ENCODE results near the gene IL36B. TPM values are rescaled to one million over a fixed set of nuclear protein-coding genes. Genes with fewer than 3 reads are reported as not detected.

IL36B gene
- polyA plus RNA-seq, 1 experiment, result not detected

GRCh38 chr2:113088213-113088992, 35.7 kb upstream of the IL36B start:
- no peaks in the 10 kb centered on the region for H3K9me3 ChIP-seq (ENCODE audit: control insufficient read depth, insufficient read depth, low read length)
- no peak overlapping the region for H3K27ac ChIP-seq (ENCODE audit: low read depth, low read length)
- no peak for DNase-seq (ENCODE audit: low read depth, low spot score)
- peaks cover 9% of the 10 kb centered on the region for H3K27me3 ChIP-seq (ENCODE audit: control insufficient read depth, insufficient read depth, low read length)
- POLR2A ChIA-PET, result interaction anchor here (0.5 kb wide), 1 partner anchor 269 kb away, joined by 3 read pairs; no protein-coding TSS in a partner anchor
- no peak for TF ChIP-seq CTCF (IDR thresholded peaks at IDR 0.05; ENCODE audit: low read depth, low read length)
- CTCF ChIA-PET, result interaction anchor here (1.0 kb wide), 1 partner anchor 48 kb away, joined by 3 read pairs; no protein-coding TSS in a partner anchor
- H3K4me3 ChIP-seq (ENCODE audit: low read depth, low read length), result no peak overlapping the region

- H3K27me3 ChIP-seq (ENCODE audit: control insufficient read depth, insufficient read depth, low read length), result peaks cover 11% of the 10 kb centered on the region
- POLR2A ChIA-PET, result no interaction called here
- DNase-seq (ENCODE audit: low read depth, low spot score), result no peak
- no peak overlapping the region for H3K27ac ChIP-seq (ENCODE audit: low read depth, low read length)
- CTCF ChIA-PET, result interaction anchor here (0.7 kb wide), 1 partner anchor 304 kb away, joined by 3 read pairs; no protein-coding TSS in a partner anchor
- H3K9me3 ChIP-seq (ENCODE audit: control insufficient read depth, insufficient read depth, low read length), result no peaks in the 10 kb centered on the region
- no peak overlapping the region for H3K4me3 ChIP-seq (ENCODE audit: low read depth, low read length)
- no peak for TF ChIP-seq CTCF (IDR thresholded peaks at IDR 0.05; ENCODE audit: low read depth, low read length)
These were observed 32.9 kb upstream of the IL36B start for GRCh38 chr2:113085542-113085941.

GRCh38 chr2:113084249-113085000, 31.8 kb upstream of the IL36B start:
- no peak for DNase-seq (ENCODE audit: low read depth, low spot score)
- CTCF ChIA-PET, result interaction anchor here (1.7 kb wide), 1 partner anchor 54 kb away, joined by 5 read pairs; no protein-coding TSS in a partner anchor
- Histone ChIP-seq H3K9me3 (ENCODE audit: control insufficient read depth, insufficient read depth, low read length) (no peaks in the 10 kb centered on the region), H3K27ac (ENCODE audit: low read depth, low read length) (no peak overlapping the region), H3K27me3 (ENCODE audit: control insufficient read depth, insufficient read depth, low read length) (peaks cover 11% of the 10 kb centered on the region), H3K4me3 (ENCODE audit: low read depth, low read length) (no peak overlapping the region)
- TF ChIP-seq CTCF (IDR thresholded peaks at IDR 0.05; ENCODE audit: low read depth, low read length), result peak; percentile 37
- POLR2A ChIA-PET, result no interaction called here

GRCh38 chr2:113083296-113083695, 30.6 kb upstream of the IL36B start:
- H3K27me3 ChIP-seq (ENCODE audit: control insufficient read depth, insufficient read depth, low read length), result peaks cover 11% of the 10 kb centered on the region
- H3K27ac ChIP-seq (ENCODE audit: low read depth, low read length), result no peak overlapping the region
- no peak overlapping the region for H3K4me3 ChIP-seq (ENCODE audit: low read depth, low read length)
- TF ChIP-seq CTCF (IDR thresholded peaks at IDR 0.05; ENCODE audit: low read depth, low read length), result no peak
- CTCF ChIA-PET, result interaction anchor here (1.7 kb wide), 1 partner anchor 55 kb away, joined by 5 read pairs; no protein-coding TSS in a partner anchor
- no peaks in the 10 kb centered on the region for H3K9me3 ChIP-seq (ENCODE audit: control insufficient read depth, insufficient read depth, low read length)
- no peak for DNase-seq (ENCODE audit: low read depth, low spot score)
- POLR2A ChIA-PET, result no interaction called here
